IgD-negative memory B cell (primary cell): ENCODE measurements around the gene MSTN. TPM values are rescaled to one million over a fixed set of nuclear protein-coding genes. Genes with fewer than 3 reads are reported as not detected.

Experiments
- H3K27ac Mint-ChIP-seq, 3 donors: one replicate each; pipeline ENCODE4 v1.8.0; 2020 to 2022; ENCODE audit warnings: mild to moderate bottlenecking in 3 of 3, mixed read lengths in 3 of 3, moderate library complexity in 1 of 3
- H3K27me3 Mint-ChIP-seq: one replicate; pipeline ENCODE4 v1.8.0; 2021; ENCODE audit warnings: mixed read lengths
- H3K36me3 Mint-ChIP-seq: one replicate; pipeline ENCODE4 v1.8.0; 2020; ENCODE audit warnings: mild to moderate bottlenecking, mixed read lengths
- H3K4me1 Mint-ChIP-seq, 3 donors: one replicate each; pipeline ENCODE4 v1.8.0; 2020 to 2022; ENCODE audit warnings: mixed read lengths in 3 of 3, mild to moderate bottlenecking in 1 of 3
- H3K4me3 Mint-ChIP-seq, 4 donors: one replicate each; pipeline ENCODE4 v1.8.0; 2020 to 2022; ENCODE audit warnings: mild to moderate bottlenecking in 4 of 4, mixed read lengths in 4 of 4, moderate library complexity in 3 of 4
- H3K9me3 Mint-ChIP-seq, 3 donors: one replicate each; pipeline ENCODE4 v1.8.0; 2020 to 2021; ENCODE audit warnings: mixed read lengths in 3 of 3, mild to moderate bottlenecking in 1 of 3
- polyA plus RNA-seq: library from polyadenylated mRNA; unstranded; fragments of 300-500 nt; fragmentation: Illumina TruSeq; gene quantifications from one replicate; pipeline ENCODE4 v1.2.3, GENCODE V29; 2021

The MSTN gene
- polyA plus RNA-seq = not detected

GRCh38 chr2:190062601-190063000, at the start of gene MSTN:
MSTN (minus strand) TSS chr2:190062729; CDS start chr2:190062596, 133 bp downstream.
- Mint-ChIP-seq H3K4me3 (no peak within 1 kb of the TSS), H3K36me3 (no peaks in the 10 kb centered on the region), H3K27ac (no peak within 1 kb of the TSS), H3K4me1 (no peaks in the 10 kb centered on the region), H3K9me3 (no peaks in the 10 kb centered on the region), H3K27me3 (no peaks in the 10 kb centered on the region)

GRCh38 chr2:190111166-190111565, 48.6 kb upstream of the MSTN start:
- no peak overlapping the region for H3K4me3 Mint-ChIP-seq
- H3K9me3 Mint-ChIP-seq = peaks cover 0 to 4% (median 0%) of the 10 kb centered on the region in 3 donors
- H3K4me1 Mint-ChIP-seq = no peaks in the 10 kb centered on the region
- no peak overlapping the region for H3K27ac Mint-ChIP-seq
- peaks cover 2% of the 10 kb centered on the region for H3K27me3 Mint-ChIP-seq
- H3K36me3 Mint-ChIP-seq = no peaks in the 10 kb centered on the region

GRCh38 chr2:190110699-190111098, 48.2 kb upstream of the MSTN start:
- Mint-ChIP-seq H3K27ac (no peak overlapping the region), H3K9me3 (peaks cover 0 to 2% (median 0%) of the 10 kb centered on the region in 3 donors), H3K27me3 (peaks cover 2% of the 10 kb centered on the region), H3K36me3 (no peaks in the 10 kb centered on the region), H3K4me3 (no peak overlapping the region), H3K4me1 (no peaks in the 10 kb centered on the region)

- Mint-ChIP-seq H3K27me3 (peaks cover 3% of the 10 kb centered on the region), H3K36me3 (no peaks in the 10 kb centered on the region), H3K4me3 (no peak overlapping the region), H3K27ac (no peak overlapping the region), H3K9me3 (no peaks in the 10 kb centered on the region), H3K4me1 (no peaks in the 10 kb centered on the region)
Observed at GRCh38 chr2:190110131-190110530, 47.6 kb upstream of the MSTN start.

GRCh38 chr2:190107409-190107808, 44.9 kb upstream of the MSTN start:
- H3K4me1 Mint-ChIP-seq = no peaks in the 10 kb centered on the region

GRCh38 chr2:190106783-190107182, 44.3 kb upstream of the MSTN start:
- Mint-ChIP-seq H3K9me3 (peaks cover 0 to under 1% (median under 1%) of the 10 kb centered on the region in 3 donors), H3K36me3 (peaks cover under 1% of the 10 kb centered on the region), H3K27ac (no peak overlapping the region), H3K27me3 (peaks cover 3% of the 10 kb centered on the region), H3K4me3 (no peak overlapping the region), H3K4me1 (no peaks in the 10 kb centered on the region)

More at GRCh38 chr2:190107409-190107808, 44.9 kb upstream of the MSTN start:
- no peak overlapping the region for H3K4me3 Mint-ChIP-seq
- peaks cover 3% of the 10 kb centered on the region for H3K27me3 Mint-ChIP-seq
- H3K36me3 Mint-ChIP-seq = no peaks in the 10 kb centered on the region
- H3K27ac Mint-ChIP-seq = no peak overlapping the region
- no peaks in the 10 kb centered on the region for H3K9me3 Mint-ChIP-seq

- H3K4me1 Mint-ChIP-seq = no peaks in the 10 kb centered on the region
- H3K27ac Mint-ChIP-seq = no peak overlapping the region
- H3K27me3 Mint-ChIP-seq = peaks cover 1% of the 10 kb centered on the region
- no peak overlapping the region for H3K4me3 Mint-ChIP-seq
- H3K36me3 Mint-ChIP-seq = peaks cover 1% of the 10 kb centered on the region
- peaks cover 0 to 3% (median 2%) of the 10 kb centered on the region in 3 donors for H3K9me3 Mint-ChIP-seq
Observed at GRCh38 chr2:190105554-190105953, 43.0 kb upstream of the MSTN start.

- Mint-ChIP-seq H3K27me3 (peaks cover 1% of the 10 kb centered on the region), H3K9me3 (peaks cover 0 to 3% (median 2%) of the 10 kb centered on the region in 3 donors), H3K36me3 (peaks cover 1% of the 10 kb centered on the region), H3K4me3 (no peak overlapping the region), H3K27ac (no peak overlapping the region), H3K4me1 (no peaks in the 10 kb centered on the region)
Observed at GRCh38 chr2:190103144-190103543, 40.6 kb upstream of the MSTN start.

- H3K27ac Mint-ChIP-seq = no peak overlapping the region
- H3K27me3 Mint-ChIP-seq = no peaks in the 10 kb centered on the region
- peaks cover 0 to 3% (median 2%) of the 10 kb centered on the region in 3 donors for H3K9me3 Mint-ChIP-seq
- no peak overlapping the region for H3K4me3 Mint-ChIP-seq
- peaks cover 1% of the 10 kb centered on the region for H3K36me3 Mint-ChIP-seq
- no peaks in the 10 kb centered on the region for H3K4me1 Mint-ChIP-seq
Observed at GRCh38 chr2:190099890-190100697, 37.6 kb upstream of the MSTN start.

- Mint-ChIP-seq H3K27me3 (peaks cover 2% of the 10 kb centered on the region), H3K9me3 (peaks cover 0 to 3% (median 2%) of the 10 kb centered on the region in 3 donors), H3K4me3 (no peak overlapping the region), H3K4me1 (no peaks in the 10 kb centered on the region), H3K36me3 (peaks cover 1% of the 10 kb centered on the region), H3K27ac (peak overlapping the region in 1 of 3 donors; percentile 7)
Observed at GRCh38 chr2:190098851-190099250, 36.3 kb upstream of the MSTN start.

- Mint-ChIP-seq H3K27ac (no peak overlapping the region), H3K27me3 (peaks cover 2% of the 10 kb centered on the region), H3K9me3 (peaks cover 0 to 3% (median 2%) of the 10 kb centered on the region in 3 donors), H3K4me1 (no peaks in the 10 kb centered on the region), H3K36me3 (peaks cover 1% of the 10 kb centered on the region), H3K4me3 (no peak overlapping the region)
Observed at GRCh38 chr2:190097115-190097514, 34.6 kb upstream of the MSTN start.

GRCh38 chr2:190094316-190094871, 31.9 kb upstream of the MSTN start:
- H3K27me3 Mint-ChIP-seq = peaks cover 2% of the 10 kb centered on the region
- no peaks in the 10 kb centered on the region for H3K9me3 Mint-ChIP-seq
- H3K36me3 Mint-ChIP-seq = no peaks in the 10 kb centered on the region
- no peak overlapping the region for H3K27ac Mint-ChIP-seq
- H3K4me1 Mint-ChIP-seq = no peaks in the 10 kb centered on the region
- no peak overlapping the region for H3K4me3 Mint-ChIP-seq

GRCh38 chr2:190093793-190094192, 31.3 kb upstream of the MSTN start:
- Mint-ChIP-seq H3K9me3 (no peaks in the 10 kb centered on the region), H3K4me1 (no peaks in the 10 kb centered on the region), H3K36me3 (no peaks in the 10 kb centered on the region), H3K27ac (no peak overlapping the region), H3K4me3 (no peak overlapping the region), H3K27me3 (peaks cover 2% of the 10 kb centered on the region)

- Mint-ChIP-seq H3K36me3 (no peaks in the 10 kb centered on the region), H3K27me3 (peaks cover 2% of the 10 kb centered on the region), H3K27ac (no peak overlapping the region), H3K9me3 (no peaks in the 10 kb centered on the region), H3K4me1 (no peaks in the 10 kb centered on the region), H3K4me3 (no peak overlapping the region)
Observed at GRCh38 chr2:190090148-190090547, 27.6 kb upstream of the MSTN start.

- no peaks in the 10 kb centered on the region for H3K36me3 Mint-ChIP-seq
- no peaks in the 10 kb centered on the region for H3K4me1 Mint-ChIP-seq
- no peaks in the 10 kb centered on the region for H3K9me3 Mint-ChIP-seq
- H3K27ac Mint-ChIP-seq = no peak overlapping the region
- H3K4me3 Mint-ChIP-seq = no peak overlapping the region
- H3K27me3 Mint-ChIP-seq = no peaks in the 10 kb centered on the region
Observed at GRCh38 chr2:190088917-190089316, 26.4 kb upstream of the MSTN start.

- Mint-ChIP-seq H3K9me3 (peaks cover 0 to 2% (median 0%) of the 10 kb centered on the region in 3 donors), H3K36me3 (no peaks in the 10 kb centered on the region), H3K27ac (no peak overlapping the region), H3K27me3 (no peaks in the 10 kb centered on the region), H3K4me3 (no peak overlapping the region), H3K4me1 (no peaks in the 10 kb centered on the region)
Observed at GRCh38 chr2:190084704-190085103, 22.2 kb upstream of the MSTN start.
